ENCODE results near the gene TESK2. TPM values are rescaled to one million over a fixed set of nuclear protein-coding genes. Genes with fewer than 3 reads are reported as not detected.

TESK2 gene
- total RNA-seq, 4 donors from 2014 or later: 16.5 to 30.5 (median 23.2) TPM

GRCh38 chr1:45444609-45445131 lies 46.3 kb downstream of the TESK2 start:
- peaks cover 0 to 7% (median 0%) of the 10 kb centered on the region in 4 donors for H3K4me1 ChIP-seq
- no peaks in the 10 kb centered on the region for H3K36me3 ChIP-seq
- H3K9me3 ChIP-seq: no peaks in the 10 kb centered on the region
- H3K4me3 ChIP-seq: no peak overlapping the region
- TF ChIP-seq CTCF (IDR thresholded peaks at IDR 0.05) (no peak), POLR2A (IDR thresholded peaks at IDR 0.05) (no peak)
- no peak for DNase-seq
- H3K27me3 ChIP-seq: no peaks in the 10 kb centered on the region
- peak overlapping the region in 1 of 4 donors; percentile 56 for H3K27ac ChIP-seq

GRCh38 chr1:45443580-45444446 lies 47.1 kb downstream of the TESK2 start:
- Histone ChIP-seq H3K9me3 (no peaks in the 10 kb centered on the region), H3K36me3 (no peaks in the 10 kb centered on the region), H3K27ac (peak overlapping the region in 2 of 4 donors; percentile 56 to 76), H3K4me3 (no peak overlapping the region), H3K27me3 (no peaks in the 10 kb centered on the region), H3K4me1 (peaks cover 0 to 7% (median 0%) of the 10 kb centered on the region in 4 donors)
- TF ChIP-seq POLR2A (IDR thresholded peaks at IDR 0.05): no peak
- TF ChIP-seq CTCF (IDR thresholded peaks at IDR 0.05): peak in 3 of 6 experiments; percentile 44 to 54 (median 47)
- DNase-seq: peak in 1 of 3 donors; percentile 59

GRCh38 chr1:45442272-45442671 lies 48.7 kb downstream of the TESK2 start:
- TF ChIP-seq CTCF (IDR thresholded peaks at IDR 0.05): no peak
- no peak for TF ChIP-seq POLR2A (IDR thresholded peaks at IDR 0.05)
- H3K27ac ChIP-seq: no peak overlapping the region
- DNase-seq: no peak
- H3K9me3 ChIP-seq: no peaks in the 10 kb centered on the region
- H3K27me3 ChIP-seq: no peaks in the 10 kb centered on the region
- no peaks in the 10 kb centered on the region for H3K36me3 ChIP-seq
- no peak overlapping the region for H3K4me3 ChIP-seq
- peaks cover 0 to 7% (median 0%) of the 10 kb centered on the region in 4 donors for H3K4me1 ChIP-seq

- Histone ChIP-seq H3K4me1 (no peaks in the 10 kb centered on the region), H3K27me3 (no peaks in the 10 kb centered on the region), H3K4me3 (no peak overlapping the region), H3K36me3 (no peaks in the 10 kb centered on the region), H3K9me3 (no peaks in the 10 kb centered on the region), H3K27ac (no peak overlapping the region)
- DNase-seq: no peak
- TF ChIP-seq POLR2A (IDR thresholded peaks at IDR 0.05): no peak
Observed at GRCh38 chr1:45437323-45437722, 53.6 kb downstream of the TESK2 start.

- no peaks in the 10 kb centered on the region for H3K9me3 ChIP-seq
- no peaks in the 10 kb centered on the region for H3K36me3 ChIP-seq
- TF ChIP-seq POLR2A (IDR thresholded peaks at IDR 0.05): no peak
- no peak for TF ChIP-seq CTCF (IDR thresholded peaks at IDR 0.05)
- no peaks in the 10 kb centered on the region for H3K4me1 ChIP-seq
- H3K27ac ChIP-seq: no peak overlapping the region
- H3K4me3 ChIP-seq: no peak overlapping the region
- no peak for DNase-seq
- H3K27me3 ChIP-seq: no peaks in the 10 kb centered on the region
Observed at GRCh38 chr1:45430490-45430889, 60.5 kb downstream of the TESK2 start.

- H3K4me3 ChIP-seq: no peak overlapping the region
- no peaks in the 10 kb centered on the region for H3K9me3 ChIP-seq
- no peak for DNase-seq
- H3K27ac ChIP-seq: no peak overlapping the region
- no peaks in the 10 kb centered on the region for H3K36me3 ChIP-seq
- TF ChIP-seq POLR2A (IDR thresholded peaks at IDR 0.05) (no peak), CTCF (IDR thresholded peaks at IDR 0.05) (no peak)
- no peaks in the 10 kb centered on the region for H3K27me3 ChIP-seq
- H3K4me1 ChIP-seq: no peaks in the 10 kb centered on the region
Observed at GRCh38 chr1:45429561-45430159, 61.3 kb downstream of the TESK2 start.

Data from Peyer's patch (tissue), 4 donors.